C4-2B (cell line): ENCODE data around the gene PLAC1.

Source experiments
- H3K27ac ChIP-seq: fragments of 450-650 bp; 2 replicates; pipeline ENCODE4 v1.5.1; 2017
- ZFX ChIP-seq: fragments of 450-650 bp; IDR thresholded peaks from 2 replicates; pipeline ENCODE4 v1.6.1; 2017
- TF ChIP-seq, protein P1 (sequence below): fragments of 450-650 bp; conservative IDR thresholded peaks from 2 replicates; pipeline ENCODE4 v1.5.1; 2017; ENCODE audit warnings: mild to moderate bottlenecking

The PLAC1 gene, protein sequence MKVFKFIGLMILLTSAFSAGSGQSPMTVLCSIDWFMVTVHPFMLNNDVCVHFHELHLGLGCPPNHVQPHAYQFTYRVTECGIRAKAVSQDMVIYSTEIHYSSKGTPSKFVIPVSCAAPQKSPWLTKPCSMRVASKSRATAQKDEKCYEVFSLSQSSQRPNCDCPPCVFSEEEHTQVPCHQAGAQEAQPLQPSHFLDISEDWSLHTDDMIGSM

GRCh38 chrX:134658002-134658759, at the start of gene PLAC1:
Gene PLAC1, minus strand, starts transcription at chrX:134658471. Its CDS starts 91,789 bp downstream, at chrX:134566682.
- TF ChIP-seq ZFX, result no peak
- TF ChIP-seq, protein P1, sequence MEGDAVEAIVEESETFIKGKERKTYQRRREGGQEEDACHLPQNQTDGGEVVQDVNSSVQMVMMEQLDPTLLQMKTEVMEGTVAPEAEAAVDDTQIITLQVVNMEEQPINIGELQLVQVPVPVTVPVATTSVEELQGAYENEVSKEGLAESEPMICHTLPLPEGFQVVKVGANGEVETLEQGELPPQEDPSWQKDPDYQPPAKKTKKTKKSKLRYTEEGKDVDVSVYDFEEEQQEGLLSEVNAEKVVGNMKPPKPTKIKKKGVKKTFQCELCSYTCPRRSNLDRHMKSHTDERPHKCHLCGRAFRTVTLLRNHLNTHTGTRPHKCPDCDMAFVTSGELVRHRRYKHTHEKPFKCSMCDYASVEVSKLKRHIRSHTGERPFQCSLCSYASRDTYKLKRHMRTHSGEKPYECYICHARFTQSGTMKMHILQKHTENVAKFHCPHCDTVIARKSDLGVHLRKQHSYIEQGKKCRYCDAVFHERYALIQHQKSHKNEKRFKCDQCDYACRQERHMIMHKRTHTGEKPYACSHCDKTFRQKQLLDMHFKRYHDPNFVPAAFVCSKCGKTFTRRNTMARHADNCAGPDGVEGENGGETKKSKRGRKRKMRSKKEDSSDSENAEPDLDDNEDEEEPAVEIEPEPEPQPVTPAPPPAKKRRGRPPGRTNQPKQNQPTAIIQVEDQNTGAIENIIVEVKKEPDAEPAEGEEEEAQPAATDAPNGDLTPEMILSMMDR, result no peak
- H3K27ac ChIP-seq, result no peak within 1 kb of the TSS

DNA sequence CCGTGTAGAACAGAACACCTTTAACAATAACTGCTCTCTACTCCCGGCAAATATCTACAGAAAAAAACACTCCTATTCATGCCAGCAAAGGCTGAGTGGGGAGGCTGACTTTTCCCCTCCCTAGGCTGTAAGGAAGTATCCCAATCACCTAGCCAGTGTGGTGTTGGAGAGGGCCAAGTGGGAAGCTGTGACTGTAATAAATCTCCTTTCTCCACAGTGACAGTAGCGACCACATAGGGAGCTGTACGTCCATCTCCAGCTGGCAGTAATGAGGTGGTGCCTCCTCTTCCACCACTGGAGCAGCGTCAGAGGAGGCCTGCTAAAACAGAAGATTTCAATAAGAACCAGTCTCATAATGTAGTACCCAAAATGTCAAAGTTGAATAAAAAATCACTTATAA, 47.9 kb upstream of the PLAC1 start:
- no peak overlapping the region for H3K27ac ChIP-seq
- TF ChIP-seq ZFX, result no peak
- TF ChIP-seq, protein P1, result no peak

DNA sequence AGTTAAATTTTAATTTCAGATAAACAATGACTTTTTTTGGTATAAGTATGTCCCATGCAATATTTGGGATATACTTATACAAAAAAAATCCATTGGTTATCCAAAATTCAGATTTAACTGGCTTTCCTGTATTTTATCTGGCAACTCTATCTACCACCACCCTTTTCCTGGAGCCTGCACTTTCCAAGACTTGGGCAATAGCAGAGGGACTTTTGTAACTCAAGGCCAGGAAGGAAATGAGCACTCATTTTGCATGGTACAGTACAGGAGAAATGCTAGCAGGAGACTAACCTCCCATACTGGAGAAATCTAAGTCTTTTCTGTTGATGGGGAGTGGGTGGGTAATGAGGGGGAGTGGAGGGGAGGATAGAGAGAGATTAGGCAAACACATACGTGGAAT, 37.7 kb upstream of the PLAC1 start:
- TF ChIP-seq, protein P1, result no peak
- no peak for TF ChIP-seq ZFX
- H3K27ac ChIP-seq, result no peak overlapping the region

GRCh38 chrX:134694333-134695322, 36.4 kb upstream of the PLAC1 start:
- TF ChIP-seq ZFX, result no peak
- TF ChIP-seq, protein P1, result no peak
- no peak overlapping the region for H3K27ac ChIP-seq

DNA sequence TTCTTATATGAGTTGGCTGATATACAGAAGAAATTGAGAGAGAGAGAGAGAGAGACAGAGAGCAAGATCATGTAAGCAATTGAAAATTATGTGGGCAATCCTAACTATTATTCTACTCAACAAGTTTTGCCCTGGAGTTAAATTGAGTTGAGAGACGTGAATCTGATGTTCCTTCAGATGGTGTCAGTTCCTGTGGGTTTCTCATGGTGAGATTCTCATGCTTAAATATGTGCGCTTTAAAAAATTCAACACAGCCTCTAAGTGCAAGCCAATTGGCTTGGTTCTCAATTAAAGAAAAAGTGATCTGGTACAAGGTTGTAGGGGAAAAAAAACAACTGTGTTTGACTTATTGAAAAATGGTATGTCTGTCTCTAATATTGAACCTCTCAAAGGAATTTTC, 35.4 kb upstream of the PLAC1 start:
- no peak overlapping the region for H3K27ac ChIP-seq
- TF ChIP-seq, protein P1, result no peak
- TF ChIP-seq ZFX, result no peak

GRCh38 chrX:134692990-134693389, 34.7 kb upstream of the PLAC1 start:
- TF ChIP-seq ZFX, result no peak
- TF ChIP-seq, protein P1, result no peak
- H3K27ac ChIP-seq, result no peak overlapping the region
